GM12872 (cell line): ENCODE results near the gene RAB3C.

Experiments used
- CTCF ChIP-seq: IDR thresholded peaks from 3 replicates; pipeline ENCODE4 v1.5.1; 2011; ENCODE audit warnings: low read depth, mild to moderate bottlenecking, low read length, moderate library complexity; ENCODE audit not compliant: insufficient read depth

Gene RAB3C

GRCh38 chr5:58736214-58736613 is 153.3 kb downstream of the RAB3C start:
- TF ChIP-seq CTCF: no peak

GRCh38 chr5:58737671-58738070 is 154.8 kb downstream of the RAB3C start:
- no peak for TF ChIP-seq CTCF

GRCh38 chr5:58738336-58738735 is 155.5 kb downstream of the RAB3C start:
- no peak for TF ChIP-seq CTCF

GRCh38 chr5:58739051-58739450 is 156.2 kb downstream of the RAB3C start:
- TF ChIP-seq CTCF: no peak

- TF ChIP-seq CTCF: no peak
Observed at GRCh38 chr5:58740956-58741355, 158.1 kb downstream of the RAB3C start.

- no peak for TF ChIP-seq CTCF
Observed at GRCh38 chr5:58745350-58745749, 162.5 kb downstream of the RAB3C start.

GRCh38 chr5:58746321-58746720 is 163.4 kb downstream of the RAB3C start:
- TF ChIP-seq CTCF: no peak

GRCh38 chr5:58750036-58750435 is 167.2 kb downstream of the RAB3C start:
- TF ChIP-seq CTCF: no peak
